Breast epithelium (tissue), 3 donors: ENCODE data around the gene SLC6A8.

Source experiments
- POLR2A ChIP-seq: fragments of 450-650 bp; IDR thresholded peaks from one replicate; pipeline ENCODE4 v1.6.1; 2016; ENCODE audit warnings: antibody characterized with exemption, mild to moderate bottlenecking, moderate library complexity
- POLR2AphosphoS5 ChIP-seq, 3 donors: sonication (generic); formaldehyde crosslinking; IDR thresholded peaks; one replicate each; pipeline ENCODE4 v1.6.1; 2017; ENCODE audit warnings: antibody characterized with exemption in 3 of 3
- TF ChIP-seq, protein P1 (sequence below), 3 donors: fragments of 450-650 bp; IDR thresholded peaks; one replicate each; pipeline ENCODE4 v1.5.1; 2016 to 2017; ENCODE audit warnings: antibody characterized with exemption in 3 of 3, mild to moderate bottlenecking in 3 of 3, moderate library complexity in 3 of 3

DNA sequence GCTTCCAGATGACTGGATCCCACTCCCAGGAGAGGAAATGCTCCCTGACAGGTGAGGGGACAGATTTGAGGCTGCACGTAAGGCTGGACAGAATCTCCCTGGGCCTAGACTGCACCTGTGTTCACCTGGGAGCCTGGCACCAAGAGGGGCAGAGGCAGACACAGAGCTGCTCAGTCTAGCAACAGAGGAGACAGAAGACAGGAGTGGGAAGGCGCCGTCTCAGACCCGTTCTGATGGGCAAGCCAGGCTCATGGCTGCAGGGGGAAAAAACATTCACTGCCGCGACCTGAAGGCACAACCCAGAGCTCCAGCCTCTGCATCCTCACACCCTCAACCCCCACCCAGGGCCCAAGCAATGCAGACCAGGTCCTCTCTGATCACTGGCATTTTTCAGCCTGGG, 19.7 kb downstream of the SLC6A8 start:
- TF ChIP-seq, protein P1, sequence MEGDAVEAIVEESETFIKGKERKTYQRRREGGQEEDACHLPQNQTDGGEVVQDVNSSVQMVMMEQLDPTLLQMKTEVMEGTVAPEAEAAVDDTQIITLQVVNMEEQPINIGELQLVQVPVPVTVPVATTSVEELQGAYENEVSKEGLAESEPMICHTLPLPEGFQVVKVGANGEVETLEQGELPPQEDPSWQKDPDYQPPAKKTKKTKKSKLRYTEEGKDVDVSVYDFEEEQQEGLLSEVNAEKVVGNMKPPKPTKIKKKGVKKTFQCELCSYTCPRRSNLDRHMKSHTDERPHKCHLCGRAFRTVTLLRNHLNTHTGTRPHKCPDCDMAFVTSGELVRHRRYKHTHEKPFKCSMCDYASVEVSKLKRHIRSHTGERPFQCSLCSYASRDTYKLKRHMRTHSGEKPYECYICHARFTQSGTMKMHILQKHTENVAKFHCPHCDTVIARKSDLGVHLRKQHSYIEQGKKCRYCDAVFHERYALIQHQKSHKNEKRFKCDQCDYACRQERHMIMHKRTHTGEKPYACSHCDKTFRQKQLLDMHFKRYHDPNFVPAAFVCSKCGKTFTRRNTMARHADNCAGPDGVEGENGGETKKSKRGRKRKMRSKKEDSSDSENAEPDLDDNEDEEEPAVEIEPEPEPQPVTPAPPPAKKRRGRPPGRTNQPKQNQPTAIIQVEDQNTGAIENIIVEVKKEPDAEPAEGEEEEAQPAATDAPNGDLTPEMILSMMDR (IDR thresholded peaks at IDR 0.05): no peak
- TF ChIP-seq POLR2A (no peak), POLR2AphosphoS5 (IDR thresholded peaks at IDR 0.05) (no peak)
